Natural killer cell treated with Interleukin-12 subunit alpha and Interleukin-12 subunit beta and Interleukin-15 and Interleukin-18, amount 100 ng/mL, for 72 hours (primary cell): ENCODE measurements around the gene TGFB3. TPM values are rescaled to one million over a fixed set of nuclear protein-coding genes. Genes with fewer than 3 reads are reported as not detected.

ENCODE experiments used
- ATAC-seq, 2 donors: fragments of 150-1000 bp; cut with Tn5 transposase in 1 of 2; sonication (Bioruptor Pico), chemical (Tn5 transposase) in 1 of 2; 2 replicates each; pipeline ENCODE4 v1.10.0; 2021
- DNase-seq: peaks from one replicate; pipeline ENCODE4 v3.0.0; 2022; ENCODE audit warnings: low spot score
- H3K27ac Mint-ChIP-seq, 2 donors: 1 replicate in 1 of 2; 2 replicates in 1 of 2; pipeline ENCODE4 v1.8.0; 2022; ENCODE audit warnings: mixed read lengths in 2 of 2, mild to moderate bottlenecking in 1 of 2, moderate library complexity in 1 of 2
- H3K27me3 Mint-ChIP-seq, 2 donors: 1 replicate in 1 of 2; 2 replicates in 1 of 2; pipeline ENCODE4 v1.8.0; 2022; ENCODE audit warnings: mixed read lengths in 2 of 2
- H3K36me3 Mint-ChIP-seq: one replicate; pipeline ENCODE4 v1.8.0; 2022; ENCODE audit warnings: mixed read lengths
- H3K4me1 Mint-ChIP-seq, 2 donors: 1 replicate in 1 of 2; 2 replicates in 1 of 2; pipeline ENCODE4 v1.8.0; 2022; ENCODE audit warnings: low read depth in 2 of 2, mixed read lengths in 2 of 2, mild to moderate bottlenecking in 1 of 2
- H3K4me3 Mint-ChIP-seq: one replicate; pipeline ENCODE4 v1.8.0; 2022; ENCODE audit warnings: mixed read lengths
- H3K9me3 Mint-ChIP-seq: 2 replicates; pipeline ENCODE4 v1.8.0; 2022; ENCODE audit warnings: mixed read lengths
- total RNA-seq, 2 donors: library from RNA; stranded (reverse); gene quantifications; one replicate each; pipeline ENCODE4 v1.2.3, GENCODE V29; 2022

Gene TGFB3
- total RNA-seq, 2 donors from 2014 or later: 1.4 to 3.8 TPM

- Mint-ChIP-seq H3K4me3 (no peak overlapping the region), H3K27me3 (no peaks in the 10 kb centered on the region), H3K27ac (no peak overlapping the region), H3K9me3 (no peaks in the 10 kb centered on the region), H3K4me1 (no peaks in the 10 kb centered on the region), H3K36me3 (peaks cover 8% of the 10 kb centered on the region)
- no peak for DNase-seq
- ATAC-seq: no peak
These were observed 20.1 kb downstream of the TGFB3 start for GRCh38 chr14:75961662-75962061.

- Mint-ChIP-seq H3K4me1 (no peaks in the 10 kb centered on the region), H3K27me3 (no peaks in the 10 kb centered on the region), H3K9me3 (no peaks in the 10 kb centered on the region), H3K36me3 (no peaks in the 10 kb centered on the region), H3K4me3 (no peak overlapping the region), H3K27ac (no peak overlapping the region)
- ATAC-seq (no peak), DNase-seq (no peak)
These were observed 21.6 kb downstream of the TGFB3 start for GRCh38 chr14:75960231-75960630.

- H3K27ac Mint-ChIP-seq: no peak overlapping the region
- no peaks in the 10 kb centered on the region for H3K4me1 Mint-ChIP-seq
- DNase-seq (no peak), ATAC-seq (peak in 1 of 2 donors; percentile 43)
- H3K36me3 Mint-ChIP-seq: no peaks in the 10 kb centered on the region
- no peaks in the 10 kb centered on the region for H3K27me3 Mint-ChIP-seq
- no peak overlapping the region for H3K4me3 Mint-ChIP-seq
- H3K9me3 Mint-ChIP-seq: no peaks in the 10 kb centered on the region
These were observed 22.8 kb downstream of the TGFB3 start for GRCh38 chr14:75959031-75959430.

GRCh38 chr14:75952489-75952888 is 29.3 kb downstream of the TGFB3 start:
- Mint-ChIP-seq H3K9me3 (no peaks in the 10 kb centered on the region), H3K4me1 (no peaks in the 10 kb centered on the region), H3K4me3 (no peak overlapping the region), H3K27ac (no peak overlapping the region), H3K36me3 (peaks cover 8% of the 10 kb centered on the region), H3K27me3 (no peaks in the 10 kb centered on the region)
- no peak for ATAC-seq
- DNase-seq: no peak

GRCh38 chr14:75946785-75947184 is 35.0 kb downstream of the TGFB3 start:
- H3K4me1 Mint-ChIP-seq: no peaks in the 10 kb centered on the region
- H3K4me3 Mint-ChIP-seq: no peak overlapping the region
- H3K36me3 Mint-ChIP-seq: peaks cover 2% of the 10 kb centered on the region
- no peaks in the 10 kb centered on the region for H3K27me3 Mint-ChIP-seq
- DNase-seq (no peak), ATAC-seq (no peak)
- H3K9me3 Mint-ChIP-seq: no peaks in the 10 kb centered on the region
- no peak overlapping the region for H3K27ac Mint-ChIP-seq

- Mint-ChIP-seq H3K4me1 (no peaks in the 10 kb centered on the region), H3K36me3 (no peaks in the 10 kb centered on the region), H3K27me3 (no peaks in the 10 kb centered on the region), H3K9me3 (no peaks in the 10 kb centered on the region), H3K4me3 (no peak overlapping the region), H3K27ac (no peak overlapping the region)
- no peak for ATAC-seq
- DNase-seq: no peak
These were observed 37.1 kb downstream of the TGFB3 start for GRCh38 chr14:75944607-75945241.

- no peak overlapping the region for H3K27ac Mint-ChIP-seq
- DNase-seq: no peak
These were observed 40.8 kb downstream of the TGFB3 start for GRCh38 chr14:75941030-75941429.

GRCh38 chr14:75939200-75939599 is 42.6 kb downstream of the TGFB3 start:
- H3K36me3 Mint-ChIP-seq: no peaks in the 10 kb centered on the region
- H3K27me3 Mint-ChIP-seq: no peaks in the 10 kb centered on the region
- H3K9me3 Mint-ChIP-seq: no peaks in the 10 kb centered on the region
- no peak overlapping the region for H3K4me3 Mint-ChIP-seq
- H3K27ac Mint-ChIP-seq: no peak overlapping the region
- H3K4me1 Mint-ChIP-seq: no peaks in the 10 kb centered on the region
- DNase-seq (no peak), ATAC-seq (no peak)

More at GRCh38 chr14:75941030-75941429, 40.8 kb downstream of the TGFB3 start:
- Mint-ChIP-seq H3K9me3 (no peaks in the 10 kb centered on the region), H3K36me3 (no peaks in the 10 kb centered on the region), H3K4me1 (no peaks in the 10 kb centered on the region), H3K4me3 (no peak overlapping the region), H3K27me3 (no peaks in the 10 kb centered on the region)
- no peak for ATAC-seq

GRCh38 chr14:75934998-75935628 is 46.7 kb downstream of the TGFB3 start:
- DNase-seq (no peak), ATAC-seq (no peak)
- no peaks in the 10 kb centered on the region for H3K9me3 Mint-ChIP-seq
- no peak overlapping the region for H3K4me3 Mint-ChIP-seq
- no peaks in the 10 kb centered on the region for H3K4me1 Mint-ChIP-seq
- H3K27ac Mint-ChIP-seq: no peak overlapping the region
- H3K27me3 Mint-ChIP-seq: no peaks in the 10 kb centered on the region
- no peaks in the 10 kb centered on the region for H3K36me3 Mint-ChIP-seq

GRCh38 chr14:75933712-75934296 is 48.0 kb downstream of the TGFB3 start:
- DNase-seq (no peak), ATAC-seq (no peak)
- Mint-ChIP-seq H3K27ac (no peak overlapping the region), H3K9me3 (no peaks in the 10 kb centered on the region), H3K4me1 (no peaks in the 10 kb centered on the region), H3K4me3 (no peak overlapping the region), H3K36me3 (no peaks in the 10 kb centered on the region), H3K27me3 (no peaks in the 10 kb centered on the region)

GRCh38 chr14:75928690-75929181 is 53.1 kb downstream of the TGFB3 start:
- Mint-ChIP-seq H3K27me3 (no peaks in the 10 kb centered on the region), H3K4me1 (no peaks in the 10 kb centered on the region), H3K4me3 (no peak overlapping the region), H3K27ac (no peak overlapping the region), H3K9me3 (no peaks in the 10 kb centered on the region), H3K36me3 (no peaks in the 10 kb centered on the region)
- DNase-seq (no peak), ATAC-seq (no peak)

GRCh38 chr14:75927564-75928087 is 54.2 kb downstream of the TGFB3 start:
- no peaks in the 10 kb centered on the region for H3K27me3 Mint-ChIP-seq
- H3K36me3 Mint-ChIP-seq: no peaks in the 10 kb centered on the region
- H3K4me3 Mint-ChIP-seq: no peak overlapping the region
- no peak overlapping the region for H3K27ac Mint-ChIP-seq
- H3K9me3 Mint-ChIP-seq: no peaks in the 10 kb centered on the region
- ATAC-seq (no peak), DNase-seq (no peak)
- H3K4me1 Mint-ChIP-seq: peaks cover 0 to 3% of the 10 kb centered on the region in 2 donors

GRCh38 chr14:75926431-75927115 is 55.2 kb downstream of the TGFB3 start:
- Mint-ChIP-seq H3K9me3 (no peaks in the 10 kb centered on the region), H3K4me1 (peaks cover 0 to 3% of the 10 kb centered on the region in 2 donors), H3K27me3 (no peaks in the 10 kb centered on the region), H3K27ac (no peak overlapping the region), H3K4me3 (no peak overlapping the region), H3K36me3 (peaks cover 1% of the 10 kb centered on the region)
- ATAC-seq: no peak
- no peak for DNase-seq
